DMS79 treated with DMSO at 0.1 percent for 48 hours (cell line): ENCODE results near the gene FOXP2.

Experiments
- DNase-seq: peaks from one replicate; lab custom pipeline; 2025; lab: John Stamatoyannopoulos, UW

FOXP2 gene

GRCh38 chr7:114720725-114721124 is 306.1 kb downstream of the FOXP2 start:
- no peak for DNase-seq

- no peak for DNase-seq
Observed at GRCh38 chr7:114722562-114722961, 307.9 kb downstream of the FOXP2 start.

- DNase-seq = no peak
Observed at GRCh38 chr7:114723308-114723707, 308.7 kb downstream of the FOXP2 start.

- no peak for DNase-seq
Observed at GRCh38 chr7:114740095-114740494, 325.5 kb downstream of the FOXP2 start.

- no peak for DNase-seq
Observed at GRCh38 chr7:114740941-114741340, 326.3 kb downstream of the FOXP2 start.

GRCh38 chr7:114741911-114742310 is 327.3 kb downstream of the FOXP2 start:
- no peak for DNase-seq
